NCI-H526 (cell line): ENCODE data around the gene RAN.
A peak's percentile ranks its signal among the peaks of the same experiment; 100 is the strongest.
"Not testable (repeated sequence)": the region's sequence is repeated elsewhere in the genome, so short reads cannot be mapped to it uniquely, and the experiment has no call there.

Source experiments
- DNase-seq, 2 experiments: peaks; one replicate each; lab custom pipeline; 2025; lab: John Stamatoyannopoulos, UW

The RAN gene

GRCh38 chr12:130871286-130872178, at the start of gene RAN:
Gene RAN (plus strand): TSS chr12:130872066. CDS start chr12:130872594, 528 bp downstream.
- DNase-seq = peak; percentile 53 to 95

GRCh38 chr12:130825771-130826150, 46.1 kb upstream of the RAN start:
- no peak for DNase-seq

DNA sequence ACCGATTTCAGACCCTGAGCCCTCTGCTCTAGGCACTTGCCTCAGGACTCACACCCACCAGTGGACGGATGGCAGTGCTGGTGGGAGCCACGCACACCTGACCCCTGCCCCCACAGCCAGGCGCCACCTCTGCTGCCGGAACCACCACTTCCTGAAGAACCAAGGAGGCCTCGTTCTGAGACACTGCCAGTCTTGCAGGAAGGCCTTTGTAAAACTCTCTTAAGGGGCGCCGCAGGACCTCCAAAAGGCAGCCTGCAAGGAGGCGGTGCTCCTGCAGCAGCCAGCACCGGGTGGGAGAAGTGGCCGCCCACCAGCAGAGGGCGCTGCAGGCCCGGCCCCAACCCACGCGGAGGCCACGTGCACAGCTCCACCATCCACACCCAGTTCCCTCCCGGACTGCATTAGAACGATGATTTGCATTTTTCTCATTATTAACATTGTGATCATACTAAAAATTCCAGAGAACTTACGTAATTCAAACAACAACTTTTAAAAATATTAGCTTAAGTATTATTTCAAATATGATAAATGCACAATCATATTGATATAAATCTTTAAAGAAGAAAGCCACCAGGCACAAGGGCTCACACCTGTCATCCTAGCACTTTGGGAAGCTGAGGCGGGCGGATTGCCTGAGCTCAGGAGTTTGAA, 45.6 kb upstream of the RAN start:
- DNase-seq = peak in 1 of 2 experiments; percentile 61

DNA sequence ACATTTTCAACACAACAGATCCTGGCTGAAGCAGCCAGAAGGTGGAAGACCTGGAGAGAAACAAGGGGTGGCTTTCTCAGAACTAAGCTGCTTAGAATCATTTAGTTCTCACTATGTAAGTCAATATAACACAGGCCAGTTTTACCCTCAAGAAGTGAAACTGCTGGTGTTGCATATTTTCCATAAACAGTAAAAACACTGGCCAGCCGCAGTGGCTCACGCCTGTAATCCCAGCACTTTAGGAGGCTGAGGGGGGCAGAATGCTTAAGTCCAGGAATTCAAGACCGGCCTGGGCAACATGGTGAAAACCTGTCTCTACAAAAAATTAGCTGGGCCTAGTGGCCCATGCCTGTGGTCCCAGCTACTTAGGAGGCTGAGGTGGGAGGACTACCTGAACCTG, 44.4 kb upstream of the RAN start:
- no peak for DNase-seq

GRCh38 chr12:130828895-130829294, 43.0 kb upstream of the RAN start:
- DNase-seq = peak; percentile 31 to 59

DNA sequence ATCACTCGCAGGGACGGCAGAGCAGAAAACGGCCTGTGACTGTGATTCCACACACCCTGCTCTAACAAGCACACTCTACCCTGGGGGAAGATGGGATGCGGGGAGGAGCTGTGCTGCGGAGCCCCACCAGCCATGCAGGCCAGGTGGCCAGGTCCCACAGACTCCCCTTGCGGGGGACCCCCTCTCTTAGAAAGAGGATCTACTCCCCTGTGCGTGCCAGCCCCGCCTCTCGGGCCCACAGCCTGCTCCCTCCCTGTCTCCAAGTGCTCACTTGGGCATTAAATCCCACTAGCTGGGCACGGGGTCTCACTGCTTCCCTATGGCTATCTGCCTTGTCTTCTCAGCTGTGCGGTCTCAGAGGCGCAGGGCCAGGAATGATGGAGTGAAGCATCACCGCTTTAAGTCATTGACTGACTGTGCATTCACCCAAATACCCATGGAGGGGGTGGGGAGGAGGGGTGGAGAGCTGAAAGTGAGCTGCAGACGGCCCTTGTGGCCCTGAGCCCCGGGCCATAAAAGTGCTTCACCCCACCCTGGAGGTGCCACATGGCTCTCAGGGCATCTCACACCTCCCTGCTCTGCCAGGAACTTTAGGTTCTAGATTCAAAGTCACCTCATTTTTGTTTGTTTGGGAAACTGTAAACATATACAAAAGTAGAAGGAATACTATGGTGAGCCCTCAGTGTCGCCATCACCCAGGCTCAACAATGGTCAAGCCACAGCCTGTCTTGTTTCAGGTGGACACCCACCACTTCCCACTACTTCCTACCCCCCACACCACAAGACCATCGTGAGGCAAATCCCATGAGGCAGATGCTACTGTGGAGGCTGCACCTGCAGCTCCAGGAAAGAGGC, 42.2 kb upstream of the RAN start:
- DNase-seq = peak in 1 of 2 experiments; percentile 22

DNA sequence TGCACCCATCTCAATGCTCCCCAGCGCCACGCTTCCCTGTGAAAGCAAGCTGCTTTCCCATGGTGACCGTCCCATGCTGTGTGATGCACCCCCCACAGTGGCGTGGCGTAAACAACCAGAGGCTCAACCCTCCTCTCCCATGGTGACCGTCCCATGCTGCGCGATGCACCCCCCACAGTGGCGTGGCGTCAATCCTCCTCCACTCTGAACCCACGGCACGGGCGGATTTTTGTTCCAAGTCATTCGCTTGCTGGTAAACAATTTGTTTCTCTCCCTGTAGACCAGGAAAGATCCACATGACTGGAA, 41.7 kb upstream of the RAN start:
- DNase-seq = peak in 1 of 2 experiments; percentile 59

GRCh38 chr12:130831246-130831645, 40.6 kb upstream of the RAN start:
- no peak for DNase-seq

DNA sequence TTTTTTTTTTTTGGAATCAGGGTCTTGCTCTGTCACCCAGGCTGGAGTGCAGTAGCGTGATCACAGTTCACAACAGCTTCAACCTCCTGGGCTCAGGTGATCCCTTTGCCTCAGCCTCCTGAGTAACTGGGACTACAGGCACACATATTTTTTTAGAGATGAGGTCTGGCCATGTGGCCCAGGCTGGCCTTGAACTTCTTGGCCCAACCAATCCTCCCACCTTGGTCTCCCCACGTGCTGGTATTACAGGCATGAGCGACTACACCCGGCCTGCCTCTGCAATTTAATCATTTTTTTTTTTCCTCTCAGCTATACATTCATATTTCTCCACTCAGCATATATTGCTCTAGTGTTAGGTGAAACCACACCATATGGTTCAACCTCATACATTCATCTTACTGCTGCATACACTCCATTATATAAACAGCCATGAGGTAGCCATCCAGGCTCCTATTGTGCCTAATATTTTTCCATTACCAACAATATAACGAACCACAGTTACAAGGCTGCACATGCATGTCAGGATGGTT, 39.9 kb upstream of the RAN start:
- DNase-seq = no peak

- no peak for DNase-seq
These were observed 39.2 kb upstream of the RAN start for GRCh38 chr12:130832561-130833209.

DNA sequence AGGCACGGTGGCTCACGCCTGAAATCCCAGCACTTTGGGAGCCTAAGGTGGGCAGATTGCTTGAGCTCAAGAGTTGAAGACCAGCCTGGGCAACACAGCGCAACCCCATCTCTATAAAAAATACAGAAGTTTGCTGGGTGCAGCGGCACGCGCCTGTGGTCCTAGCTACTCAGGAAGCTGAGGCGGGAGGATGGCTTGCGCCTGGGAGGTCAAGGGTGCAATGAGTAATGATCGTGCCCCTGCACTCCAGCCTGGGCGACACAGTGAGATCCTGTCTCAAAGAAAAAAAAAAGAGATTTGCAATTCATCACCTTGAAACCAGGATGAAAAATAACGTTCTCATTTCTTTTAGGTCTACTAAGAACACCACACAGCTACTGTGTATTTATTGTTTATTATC, 36.9 kb upstream of the RAN start:
- DNase-seq = no peak

DNA sequence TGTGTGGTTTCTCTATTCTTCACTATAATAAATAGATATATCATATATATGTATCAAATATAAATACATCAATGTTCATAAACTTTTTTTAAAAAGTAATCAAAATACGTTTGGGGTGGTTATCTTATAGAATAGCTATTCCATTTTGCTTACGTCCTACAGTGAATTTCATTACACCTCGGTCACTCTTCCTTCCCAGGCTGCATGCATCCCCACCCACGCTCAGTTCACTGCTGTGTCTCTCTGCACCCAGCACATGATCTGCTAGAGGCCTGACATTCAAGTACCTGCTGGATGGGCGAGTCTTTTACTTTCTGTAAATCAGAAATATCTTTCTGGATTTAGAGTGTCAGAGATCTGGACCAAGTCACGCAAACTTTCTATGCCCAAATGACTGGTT, 36.4 kb upstream of the RAN start:
- DNase-seq = no peak

GRCh38 chr12:130838284-130838950, 33.4 kb upstream of the RAN start:
- DNase-seq = peak in 1 of 2 experiments; percentile 66

- peak; percentile 78 to 88 for DNase-seq
These were observed 32.7 kb upstream of the RAN start, which contains the start of gene STX2 for GRCh38 chr12:130838951-130839769. Gene STX2 (minus strand): TSS chr12:130839250. CDS start chr12:130839099, 151 bp downstream.

DNA sequence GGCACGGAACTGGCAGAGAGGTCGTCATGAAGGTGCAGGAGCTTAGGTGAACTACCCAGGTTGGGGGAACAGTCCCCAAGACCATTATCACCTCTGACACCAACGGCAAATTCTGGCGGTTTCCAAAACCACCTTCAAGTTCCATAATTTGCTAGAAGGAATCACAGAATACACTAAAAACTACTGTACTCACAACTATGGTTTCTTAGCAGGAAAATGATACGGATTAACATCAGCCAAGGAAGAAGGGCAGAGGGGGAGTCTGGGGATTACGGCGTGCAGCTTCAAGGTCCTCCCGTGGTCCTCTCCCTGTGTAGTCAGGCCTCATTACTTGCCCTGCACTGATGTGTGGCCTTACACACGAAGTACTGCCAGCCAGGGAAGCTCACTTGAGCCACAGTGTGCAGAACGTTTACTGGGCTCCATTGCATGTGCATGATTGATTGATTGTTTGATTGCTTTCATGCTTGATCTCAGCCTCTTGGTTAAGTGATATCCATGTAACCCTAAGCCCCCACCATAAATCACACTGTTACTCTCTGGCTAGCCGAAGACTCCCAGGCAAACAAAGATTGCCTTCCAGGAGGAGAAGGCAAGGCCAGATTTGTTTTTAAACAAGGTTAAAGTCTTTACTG, 32.0 kb upstream of the RAN start:
- no peak for DNase-seq

- DNase-seq = no peak
These were observed 25.5 kb upstream of the RAN start for GRCh38 chr12:130846369-130846768.

DNA sequence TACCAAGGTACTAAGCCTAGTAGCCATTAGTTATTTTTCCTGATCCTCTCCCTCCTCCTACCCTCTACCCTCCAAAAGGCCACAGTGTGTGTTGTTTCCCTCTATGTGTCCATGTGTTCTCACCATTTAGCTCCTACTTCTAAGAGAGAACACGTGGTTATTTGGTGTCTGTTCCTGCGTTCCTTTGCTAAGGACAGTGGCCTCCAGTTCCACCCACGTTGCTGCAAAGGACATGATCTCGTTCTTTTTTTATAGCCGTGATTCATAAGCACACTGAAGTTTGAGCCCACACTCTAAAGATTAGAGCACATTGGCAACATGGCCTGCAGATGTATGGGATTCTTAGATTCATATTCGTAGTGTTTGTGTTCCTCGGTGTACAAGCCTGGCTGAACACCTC, 24.8 kb upstream of the RAN start:
- DNase-seq = no peak

- DNase-seq = not testable (repeated sequence)
These were observed 23.8 kb upstream of the RAN start for GRCh38 chr12:130848105-130848504.

DNA sequence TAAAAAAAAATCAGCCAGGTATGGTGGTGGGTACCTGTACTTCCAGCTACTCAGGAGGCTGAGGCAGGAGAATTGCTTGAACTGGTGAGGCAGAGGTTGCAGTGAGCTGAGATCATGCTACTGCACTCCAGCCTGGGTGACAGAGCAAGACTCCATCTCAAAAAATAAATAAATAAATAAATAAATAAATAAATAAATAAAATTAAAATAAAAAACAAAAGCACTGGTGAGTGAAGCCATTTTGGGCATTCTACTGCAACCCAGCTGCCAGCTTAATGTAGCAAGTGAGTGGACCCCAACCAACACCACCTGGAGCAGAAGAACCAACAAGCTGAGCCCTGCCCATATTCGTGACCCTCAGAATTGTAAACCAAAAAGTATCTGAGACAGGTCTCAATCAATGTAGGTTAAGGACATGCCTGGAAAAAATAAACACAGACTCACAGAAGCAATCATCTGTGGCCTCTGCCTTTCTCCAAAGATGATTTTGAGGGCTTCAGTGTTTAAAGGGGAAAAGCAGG, 23.0 kb upstream of the RAN start:
- DNase-seq = not testable (repeated sequence)
